ENCODE results near the gene FOS.
A peak's percentile ranks its signal among the peaks of the same experiment; 100 is the strongest.

FOS gene

DNA sequence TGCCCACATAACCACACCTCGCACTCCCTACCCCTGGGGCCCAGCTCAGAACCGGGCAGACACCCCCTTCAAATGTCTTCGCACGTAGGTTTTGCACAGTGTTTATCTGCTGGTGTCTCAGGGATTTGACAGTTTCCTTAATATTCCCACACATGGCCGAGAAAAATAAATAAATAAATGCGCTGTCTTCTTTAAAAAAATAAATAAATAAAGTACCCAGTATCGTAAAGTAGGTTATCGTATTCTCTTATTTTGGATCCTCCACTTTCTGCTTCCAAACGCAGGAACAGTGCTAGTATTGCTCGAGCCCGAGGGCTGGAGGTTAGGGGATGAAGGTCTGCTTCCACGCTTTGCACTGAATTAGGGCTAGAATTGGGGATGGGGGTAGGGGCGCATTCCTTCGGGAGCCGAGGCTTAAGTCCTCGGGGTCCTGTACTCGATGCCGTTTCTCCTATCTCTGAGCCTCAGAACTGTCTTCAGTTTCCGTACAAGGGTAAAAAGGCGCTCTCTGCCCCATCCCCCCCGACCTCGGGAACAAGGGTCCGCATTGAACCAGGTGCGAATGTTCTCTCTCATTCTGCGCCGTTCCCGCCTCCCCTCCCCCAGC is 710 bp upstream of the FOS start:
- DNase-seq: no peak

GRCh38 chr14:75279153-75279762 is 630 bp downstream of the FOS start:
- peak; percentile 64 for DNase-seq

DNA sequence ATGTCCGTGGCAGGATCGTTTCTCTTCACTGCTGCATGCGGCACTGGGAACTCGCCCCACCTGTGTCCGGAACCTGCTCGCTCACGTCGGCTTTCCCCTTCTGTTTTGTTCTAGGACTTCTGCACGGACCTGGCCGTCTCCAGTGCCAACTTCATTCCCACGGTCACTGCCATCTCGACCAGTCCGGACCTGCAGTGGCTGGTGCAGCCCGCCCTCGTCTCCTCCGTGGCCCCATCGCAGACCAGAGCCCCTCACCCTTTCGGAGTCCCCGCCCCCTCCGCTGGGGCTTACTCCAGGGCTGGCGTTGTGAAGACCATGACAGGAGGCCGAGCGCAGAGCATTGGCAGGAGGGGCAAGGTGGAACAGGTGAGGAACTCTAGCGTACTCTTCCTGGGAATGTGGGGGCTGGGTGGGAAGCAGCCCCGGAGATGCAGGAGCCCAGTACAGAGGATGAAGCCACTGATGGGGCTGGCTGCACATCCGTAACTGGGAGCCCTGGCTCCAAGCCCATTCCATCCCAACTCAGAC is 1.2 kb downstream of the FOS start:
- peak; percentile 54 for DNase-seq

DNA sequence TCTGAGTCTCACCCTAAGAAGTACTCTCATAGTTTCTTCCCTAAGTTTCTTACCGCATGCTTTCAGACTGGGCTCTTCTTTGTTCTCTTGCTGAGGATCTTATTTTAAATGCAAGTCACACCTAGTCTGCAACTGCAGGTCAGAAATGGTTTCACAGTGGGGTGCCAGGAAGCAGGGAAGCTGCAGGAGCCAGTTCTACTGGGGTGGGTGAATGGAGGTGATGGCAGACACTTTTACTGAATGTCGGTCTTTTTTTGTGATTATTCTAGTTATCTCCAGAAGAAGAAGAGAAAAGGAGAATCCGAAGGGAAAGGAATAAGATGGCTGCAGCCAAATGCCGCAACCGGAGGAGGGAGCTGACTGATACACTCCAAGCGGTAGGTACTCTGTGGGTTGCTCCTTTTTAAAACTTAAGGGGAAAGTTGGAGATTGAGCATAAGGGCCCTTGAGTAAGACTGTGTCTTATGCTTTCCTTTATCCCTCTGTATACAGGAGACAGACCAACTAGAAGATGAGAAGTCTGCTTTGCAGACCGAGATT is 1.7 kb downstream of the FOS start:
- DNase-seq: no peak

DNA sequence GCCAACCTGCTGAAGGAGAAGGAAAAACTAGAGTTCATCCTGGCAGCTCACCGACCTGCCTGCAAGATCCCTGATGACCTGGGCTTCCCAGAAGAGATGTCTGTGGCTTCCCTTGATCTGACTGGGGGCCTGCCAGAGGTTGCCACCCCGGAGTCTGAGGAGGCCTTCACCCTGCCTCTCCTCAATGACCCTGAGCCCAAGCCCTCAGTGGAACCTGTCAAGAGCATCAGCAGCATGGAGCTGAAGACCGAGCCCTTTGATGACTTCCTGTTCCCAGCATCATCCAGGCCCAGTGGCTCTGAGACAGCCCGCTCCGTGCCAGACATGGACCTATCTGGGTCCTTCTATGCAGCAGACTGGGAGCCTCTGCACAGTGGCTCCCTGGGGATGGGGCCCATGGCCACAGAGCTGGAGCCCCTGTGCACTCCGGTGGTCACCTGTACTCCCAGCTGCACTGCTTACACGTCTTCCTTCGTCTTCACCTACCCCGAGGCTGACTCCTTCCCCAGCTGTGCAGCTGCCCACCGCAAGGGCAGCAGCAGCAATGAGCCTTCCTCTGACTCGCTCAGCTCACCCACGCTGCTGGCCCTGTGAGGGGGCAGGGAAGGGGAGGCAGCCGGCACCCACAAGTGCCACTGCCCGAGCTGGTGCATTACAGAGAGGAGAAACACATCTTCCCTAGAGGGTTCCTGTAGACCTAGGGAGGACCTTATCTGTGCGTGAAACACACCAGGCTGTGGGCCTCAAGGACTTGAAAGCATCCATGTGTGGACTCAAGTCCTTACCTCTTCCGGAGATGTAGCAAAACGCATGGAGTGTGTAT is 2.4 kb downstream of the FOS start:
- DNase-seq: peak; percentile 77

DNA sequence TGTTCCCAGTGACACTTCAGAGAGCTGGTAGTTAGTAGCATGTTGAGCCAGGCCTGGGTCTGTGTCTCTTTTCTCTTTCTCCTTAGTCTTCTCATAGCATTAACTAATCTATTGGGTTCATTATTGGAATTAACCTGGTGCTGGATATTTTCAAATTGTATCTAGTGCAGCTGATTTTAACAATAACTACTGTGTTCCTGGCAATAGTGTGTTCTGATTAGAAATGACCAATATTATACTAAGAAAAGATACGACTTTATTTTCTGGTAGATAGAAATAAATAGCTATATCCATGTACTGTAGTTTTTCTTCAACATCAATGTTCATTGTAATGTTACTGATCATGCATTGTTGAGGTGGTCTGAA is 3.0 kb downstream of the FOS start:
- DNase-seq: no peak

DNA sequence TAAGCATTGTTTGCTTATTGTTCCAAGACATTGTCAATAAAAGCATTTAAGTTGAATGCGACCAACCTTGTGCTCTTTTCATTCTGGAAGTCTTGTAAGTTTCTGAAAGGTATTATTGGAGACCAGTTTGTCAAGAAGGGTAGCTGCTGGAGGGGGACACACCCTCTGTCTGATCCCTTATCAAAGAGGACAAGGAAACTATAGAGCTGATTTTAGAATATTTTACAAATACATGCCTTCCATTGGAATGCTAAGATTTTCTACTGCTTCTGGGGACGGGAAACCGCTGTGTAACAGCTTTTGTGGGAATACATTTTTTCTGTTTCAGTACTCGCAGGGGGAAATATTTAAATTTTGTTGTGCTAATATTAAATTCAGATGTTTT is 3.5 kb downstream of the FOS start:
- DNase-seq: peak; percentile 78

GRCh38 chr14:75282555-75283161 is 4.0 kb downstream of the FOS start:
- DNase-seq: peak; percentile 87

GRCh38 chr14:75283162-75283832 is 4.7 kb downstream of the FOS start:
- peak; percentile 82 for DNase-seq

DNA sequence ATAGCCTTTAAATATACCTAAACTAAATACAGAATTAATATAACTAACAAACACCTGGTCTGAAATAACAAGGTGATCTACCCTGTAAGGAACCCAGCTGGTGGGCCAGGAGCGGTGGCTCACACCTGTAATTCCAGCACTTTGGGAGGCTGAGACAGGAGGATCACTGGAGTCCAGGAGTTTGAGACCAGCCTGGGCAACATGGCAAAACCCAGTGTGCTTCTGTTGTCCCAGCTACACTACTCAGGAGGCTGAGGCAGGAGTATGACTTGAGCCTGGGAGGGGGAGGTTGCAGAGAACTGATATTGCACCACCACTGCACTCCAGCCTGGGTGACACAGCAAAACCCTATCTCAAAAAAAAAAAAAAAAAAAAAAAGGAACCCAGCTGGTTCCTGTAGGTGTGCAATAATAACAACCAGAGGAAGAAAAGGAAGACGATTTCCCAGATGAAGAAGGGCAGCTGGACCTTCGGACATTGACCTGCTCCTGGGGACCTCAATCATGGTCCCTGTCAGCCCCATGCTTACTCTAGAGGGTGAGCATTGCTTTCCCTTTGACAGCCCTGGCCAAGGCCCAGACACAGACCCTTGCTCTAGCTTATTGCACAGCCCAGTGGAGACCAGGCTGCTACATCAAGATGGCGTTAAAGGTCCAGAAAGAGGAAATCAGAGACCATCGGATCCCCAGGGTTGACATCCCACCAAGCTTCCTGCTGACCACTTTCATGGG is 5.4 kb downstream of the FOS start:
- peak; percentile 77 for DNase-seq

DNA sequence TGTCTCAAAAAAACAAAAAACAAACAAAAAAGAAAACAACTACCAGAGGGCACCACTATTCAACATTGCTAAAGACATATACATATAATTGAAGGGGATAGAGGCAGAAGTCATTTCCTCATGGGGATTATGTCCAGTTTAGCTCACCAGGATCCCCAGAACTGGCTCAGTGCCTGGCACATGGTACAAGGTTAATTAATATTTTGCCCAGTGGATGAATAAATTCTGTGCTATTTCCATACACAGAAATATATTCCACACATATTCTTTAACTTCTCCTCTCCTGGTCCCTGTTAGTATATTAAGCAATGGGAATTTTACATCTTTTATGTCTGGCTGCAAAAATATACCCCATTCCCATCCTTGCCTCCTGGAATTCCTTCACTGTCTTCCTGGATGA is 6.7 kb downstream of the FOS start:
- DNase-seq: no peak

DNA sequence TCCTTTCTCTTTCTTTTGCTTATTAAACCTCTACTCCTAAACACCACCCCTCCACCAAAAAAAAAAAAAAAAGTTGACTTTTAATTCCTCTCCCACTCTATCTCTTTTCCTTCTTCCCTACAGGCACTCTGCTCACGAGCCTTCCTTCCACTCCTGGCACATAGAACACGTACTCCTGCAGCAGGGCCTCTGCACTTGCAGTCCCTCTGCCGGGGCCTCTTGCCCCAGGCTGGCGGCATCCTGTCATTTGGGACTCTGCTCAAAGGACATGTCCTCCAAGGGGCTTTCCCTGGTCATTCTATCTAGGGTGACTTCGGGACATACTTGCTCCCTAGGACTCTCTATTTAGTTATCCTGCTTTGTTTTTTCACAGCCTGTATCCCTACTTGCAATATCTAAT is 7.7 kb downstream of the FOS start:
- no peak for DNase-seq

DNA sequence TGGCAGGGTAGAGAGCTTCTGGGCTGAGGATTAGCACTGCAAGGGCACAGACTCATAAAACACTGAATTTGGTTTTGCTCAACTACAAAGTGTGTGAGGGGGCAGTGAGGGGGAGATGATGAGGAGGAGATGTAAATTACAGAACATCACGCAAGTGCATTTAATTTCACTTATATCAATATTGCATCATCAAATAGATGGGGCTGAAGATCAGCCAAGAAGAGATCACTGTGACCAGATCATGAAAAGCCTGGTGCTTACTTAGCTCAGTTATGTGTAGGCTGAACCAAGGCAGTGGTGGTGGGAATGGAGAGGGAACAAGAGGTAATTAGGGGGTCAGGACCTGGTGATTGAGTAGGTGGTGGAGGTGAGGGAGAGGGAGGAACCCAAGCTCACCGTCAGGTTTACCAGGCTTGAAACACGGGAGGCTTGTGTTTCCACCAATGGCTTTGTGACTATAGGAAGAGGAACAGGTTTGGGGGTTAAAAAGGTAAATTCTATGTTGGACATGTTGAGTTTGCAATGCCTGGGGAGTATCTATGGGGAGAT is 11.3 kb downstream of the FOS start:
- DNase-seq: no peak

DNA sequence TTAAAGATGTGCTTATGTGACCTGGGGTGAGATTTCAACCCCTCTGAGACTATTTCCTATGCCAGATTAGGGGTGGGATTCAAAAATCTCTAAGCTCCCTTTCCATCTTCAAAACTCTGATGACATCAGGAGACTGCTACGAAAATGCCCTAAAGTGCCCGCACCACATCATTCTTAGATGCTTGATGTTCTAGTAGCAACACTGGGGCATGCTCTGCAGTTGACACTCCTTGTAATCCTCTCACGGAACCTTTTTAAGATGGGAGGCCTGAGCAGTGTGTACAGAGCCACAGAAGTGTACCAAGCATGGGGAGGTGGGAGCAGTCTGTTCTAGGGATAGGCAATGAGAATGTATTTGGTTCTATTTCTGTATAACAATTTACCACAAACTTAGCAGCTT is 12.2 kb downstream of the FOS start:
- no peak for DNase-seq

DNA sequence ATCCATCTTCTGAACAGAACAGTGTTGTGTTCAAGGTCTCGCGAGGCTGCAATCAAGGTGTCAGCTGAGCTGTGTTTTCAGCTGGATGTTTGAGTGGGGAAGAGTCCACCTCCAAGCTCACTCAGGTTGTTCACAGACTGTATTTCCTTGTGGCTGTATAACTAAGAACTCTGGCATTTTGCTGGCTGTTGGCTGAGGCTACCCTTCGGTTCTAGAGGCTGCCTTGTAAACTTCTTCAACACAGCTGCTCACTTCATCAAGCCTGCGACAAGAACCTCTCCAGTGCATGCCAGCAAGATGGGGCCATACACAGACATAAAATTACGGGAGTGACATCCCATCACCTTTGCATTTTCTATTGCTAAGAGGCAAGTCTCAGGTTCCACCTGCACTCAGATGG is 12.7 kb downstream of the FOS start:
- no peak for DNase-seq

DNA sequence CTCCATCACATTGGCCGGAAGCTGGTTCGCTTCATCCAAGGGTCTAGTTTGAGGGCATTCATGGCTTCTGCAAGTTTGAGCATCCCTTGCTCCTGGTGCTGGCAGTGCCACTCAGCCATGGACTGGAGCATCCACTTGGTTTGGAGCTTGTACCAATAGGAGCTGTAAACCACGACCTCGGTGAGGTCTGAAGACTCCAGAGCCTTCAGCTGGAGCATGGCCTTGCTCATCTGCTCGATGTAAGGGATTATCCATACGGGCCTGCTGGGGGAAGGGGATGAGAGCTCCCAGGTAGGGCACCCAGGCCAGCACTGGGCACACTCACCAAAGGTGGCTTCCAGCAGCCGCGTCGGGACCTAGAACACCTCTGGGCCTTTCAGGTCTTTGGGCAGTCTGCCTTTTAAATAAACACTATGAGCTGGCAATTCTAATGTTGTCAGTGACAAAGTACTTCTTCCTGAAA is 13.5 kb downstream of the FOS start:
- no peak for DNase-seq

GRCh38 chr14:75292886-75293285 is 14.3 kb downstream of the FOS start:
- no peak for DNase-seq

DNA sequence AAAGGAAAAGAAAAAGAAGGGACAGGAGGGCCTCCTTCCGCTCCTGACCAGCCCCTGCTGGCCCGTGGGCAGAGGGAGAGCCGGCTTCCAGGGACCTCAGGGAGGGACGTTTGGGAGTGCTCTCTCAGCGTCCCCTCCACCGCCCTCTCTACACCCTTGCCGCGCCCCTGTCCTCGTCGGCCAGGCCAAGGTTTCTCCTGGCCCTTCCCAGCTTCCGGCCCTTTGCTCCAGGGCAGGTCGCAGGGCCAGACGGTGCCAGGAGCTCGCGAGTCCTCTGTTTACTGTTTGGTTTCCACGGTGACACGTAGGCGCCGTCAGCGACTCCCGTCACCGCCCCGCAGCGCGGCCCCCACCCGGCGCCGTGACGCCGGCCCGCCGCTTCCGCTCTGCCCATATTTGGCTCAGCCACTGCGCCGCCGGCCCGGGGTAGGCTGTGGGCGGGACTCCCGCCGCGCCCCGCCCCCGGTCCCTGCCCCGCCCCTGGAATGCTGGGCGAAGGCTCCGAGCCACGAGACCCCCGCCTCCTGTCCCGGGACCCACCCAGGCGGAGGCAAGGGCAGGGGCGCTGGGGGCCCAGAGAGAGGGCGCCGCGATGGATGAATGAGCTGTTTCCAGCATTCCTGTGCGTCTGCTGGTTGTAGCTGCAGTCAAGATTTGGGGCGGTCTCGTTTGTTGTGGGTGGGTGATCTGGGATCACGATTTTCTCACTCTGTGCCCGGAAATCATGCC is 15.5 kb downstream of the FOS start:
- peak; percentile 97 for DNase-seq

GRCh38 chr14:75294649-75295033 is 16.0 kb downstream of the FOS start:
- no peak for DNase-seq

- DNase-seq: peak; percentile 43
Measured at GRCh38 chr14:75295061-75295461, 16.4 kb downstream of the FOS start.
